Stimulated activated CD8-positive, alpha-beta memory T cell treated with anti-CD3 and anti-CD28 coated beads, Interleukin-12 subunit alpha, Interleukin-12 subunit beta, amount 100 ng/mL, for 24 hours (primary cell): ENCODE measurements around the gene C14orf132.
A peak's percentile ranks its signal among the peaks of the same experiment; 100 is the strongest.

Experiments
- DNase-seq: peaks from one replicate; pipeline ENCODE4 v3.0.0-alpha.2; 2020; ENCODE audit errors: extremely low read depth

Gene C14orf132

DNA sequence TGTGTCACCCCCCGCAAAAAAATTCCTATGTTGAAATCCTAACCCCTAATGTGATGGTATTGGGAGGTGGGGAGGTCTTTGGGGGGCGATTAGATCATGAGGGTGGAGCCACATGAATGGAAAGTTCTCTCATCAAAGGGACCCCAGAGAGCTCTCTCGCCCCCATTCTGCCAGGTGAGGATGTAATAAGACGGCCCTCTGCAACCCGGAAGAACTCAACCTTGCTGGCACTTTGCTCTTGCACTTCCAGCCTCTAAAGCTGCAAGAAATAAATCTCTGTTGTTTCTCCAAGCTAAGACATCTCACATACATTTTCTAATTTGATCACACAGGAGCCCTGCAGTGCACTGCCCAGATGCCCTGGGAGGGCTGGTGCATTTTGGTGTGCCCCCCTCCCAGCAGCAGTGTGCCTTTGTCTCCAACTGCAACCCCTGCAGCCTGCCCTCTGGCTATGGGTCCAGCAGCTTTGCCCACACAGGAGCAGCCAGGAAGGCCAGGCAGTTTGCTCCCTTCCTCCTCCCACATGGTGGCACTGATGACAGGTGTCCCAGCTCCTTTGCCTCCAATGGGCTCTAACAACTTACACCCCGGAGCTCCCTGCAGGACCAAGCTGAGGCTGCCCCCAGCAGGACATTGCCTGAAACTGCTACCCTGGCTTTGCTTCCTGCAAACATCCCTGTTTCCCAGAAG, 59.3 kb downstream of the C14orf132 start:
- no peak for DNase-seq

DNA sequence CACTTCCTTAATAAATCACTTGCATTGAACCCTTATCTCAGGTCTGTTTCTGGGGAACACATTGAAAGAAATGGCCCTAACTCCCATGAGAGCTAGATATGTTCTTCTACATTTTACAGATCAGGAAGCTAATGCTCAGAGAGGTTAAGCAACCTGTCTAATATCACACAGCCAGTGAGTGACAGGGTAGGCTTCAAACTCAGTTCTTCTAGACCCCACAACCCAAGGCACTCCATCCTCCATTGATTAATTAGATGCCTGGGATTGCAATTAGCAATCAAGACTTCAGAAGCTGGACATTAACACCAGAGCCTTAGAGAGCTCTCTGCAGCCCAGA, 59.8 kb downstream of the C14orf132 start:
- DNase-seq: no peak

- DNase-seq: peak; percentile 8
Measured at GRCh38 chr14:96100161-96101064, 61.3 kb downstream of the C14orf132 start.

DNA sequence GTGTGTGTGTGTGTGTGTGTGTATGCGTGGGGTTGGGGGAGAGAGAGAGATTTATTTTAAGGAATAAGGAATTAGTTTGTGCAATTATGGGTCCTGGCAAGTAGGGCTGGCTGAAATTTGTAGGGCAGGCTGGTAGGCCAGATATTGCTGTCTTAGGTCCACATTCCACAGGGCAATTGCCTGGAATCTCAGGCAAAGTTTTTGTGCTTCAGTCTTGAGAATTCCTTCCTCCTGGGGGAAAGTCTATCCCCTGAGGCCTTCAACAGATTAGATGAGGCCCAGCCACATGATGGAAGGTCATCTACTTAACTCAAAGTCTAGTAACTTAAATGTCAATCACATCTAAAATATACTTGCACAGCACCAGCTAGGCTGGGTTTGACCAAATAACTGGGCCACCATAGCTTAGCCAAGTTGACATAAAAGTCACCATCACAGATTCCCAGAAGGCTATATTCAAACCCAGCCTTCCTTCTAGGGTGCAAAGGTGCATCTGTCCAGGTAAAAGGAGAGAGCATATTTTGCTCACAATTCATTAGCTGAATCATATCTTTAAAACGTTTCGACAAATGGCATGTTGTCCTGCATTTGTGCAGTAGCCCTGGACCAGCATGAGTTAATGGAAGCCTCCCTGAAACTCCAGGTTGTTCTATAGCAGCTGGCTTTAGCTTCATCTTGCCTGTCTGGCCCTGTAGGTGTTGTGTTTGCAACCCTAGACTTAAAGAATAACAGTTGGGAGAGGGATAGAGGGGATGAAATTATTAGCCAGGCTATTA, 63.1 kb downstream of the C14orf132 start:
- no peak for DNase-seq

GRCh38 chr14:96103075-96103474, 63.9 kb downstream of the C14orf132 start:
- DNase-seq: no peak

DNA sequence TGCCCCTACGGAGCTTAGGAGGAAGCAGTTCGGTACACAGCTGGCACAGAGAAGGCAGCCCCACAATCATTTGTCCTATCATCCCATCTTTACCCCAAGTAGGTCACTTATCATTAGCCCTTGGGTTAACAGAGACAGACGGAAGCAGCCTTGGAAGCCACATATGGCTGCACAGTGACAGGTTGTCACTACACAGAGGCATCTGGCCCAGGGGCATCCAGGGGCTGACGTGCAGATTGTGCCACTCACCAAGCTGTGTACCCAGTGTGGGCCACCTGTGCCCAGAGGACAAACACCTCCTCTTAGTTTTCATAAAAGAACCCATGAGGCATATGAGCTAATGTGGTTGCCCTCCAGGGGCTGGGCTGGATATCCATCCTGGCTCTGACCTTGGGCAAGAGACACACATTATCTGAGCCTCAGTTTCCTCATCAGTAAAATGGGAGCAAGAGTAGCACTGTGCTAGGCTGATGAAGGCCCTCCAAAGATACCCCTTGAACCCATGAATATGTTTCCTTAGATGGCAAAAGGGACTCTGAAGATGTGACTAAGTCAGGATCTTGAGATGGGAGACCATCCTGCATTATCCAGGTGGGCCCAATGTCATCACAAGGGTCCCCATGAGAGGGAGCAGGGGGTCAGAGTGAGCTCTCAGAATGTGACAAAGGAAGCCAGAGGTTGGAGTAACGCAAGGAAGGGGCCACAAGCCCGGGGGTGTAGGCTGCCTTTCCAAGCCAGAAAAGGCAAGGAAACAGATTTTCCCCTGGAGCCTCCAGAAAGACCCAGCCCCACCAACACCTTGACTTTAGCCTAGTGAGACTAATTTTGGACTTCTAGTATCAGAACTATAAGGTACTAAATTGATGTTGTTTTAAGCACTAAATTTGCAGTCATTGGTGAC, 64.6 kb downstream of the C14orf132 start:
- no peak for DNase-seq

DNA sequence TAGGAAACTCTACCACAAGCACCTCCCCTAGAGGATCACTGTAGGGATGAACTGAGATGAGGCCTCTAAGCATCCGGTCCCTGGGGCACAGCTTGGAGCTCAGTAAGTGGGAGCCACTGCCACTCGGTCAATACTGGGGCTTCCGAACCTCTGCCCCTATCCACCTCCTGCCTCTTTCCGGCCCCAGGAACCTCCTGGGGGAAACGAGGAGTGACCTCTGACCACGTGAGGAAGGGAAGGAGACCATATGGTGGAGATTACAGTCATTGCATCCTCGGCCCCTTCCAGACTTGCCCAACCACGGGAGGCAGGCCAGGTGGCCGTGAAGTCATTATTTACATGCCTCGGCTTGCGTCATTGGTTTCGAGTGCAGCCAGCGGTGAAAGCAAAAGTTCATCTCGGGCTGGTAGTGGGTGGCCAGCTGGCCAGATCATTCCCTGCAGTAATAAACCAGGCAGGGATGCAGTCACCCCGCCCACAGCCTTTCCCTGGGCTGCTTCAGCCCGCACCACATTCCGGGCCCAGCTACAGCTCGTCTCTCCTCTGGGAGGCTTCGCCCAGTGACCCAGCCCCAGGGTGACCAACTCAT, 65.4 kb downstream of the C14orf132 start:
- no peak for DNase-seq

DNA sequence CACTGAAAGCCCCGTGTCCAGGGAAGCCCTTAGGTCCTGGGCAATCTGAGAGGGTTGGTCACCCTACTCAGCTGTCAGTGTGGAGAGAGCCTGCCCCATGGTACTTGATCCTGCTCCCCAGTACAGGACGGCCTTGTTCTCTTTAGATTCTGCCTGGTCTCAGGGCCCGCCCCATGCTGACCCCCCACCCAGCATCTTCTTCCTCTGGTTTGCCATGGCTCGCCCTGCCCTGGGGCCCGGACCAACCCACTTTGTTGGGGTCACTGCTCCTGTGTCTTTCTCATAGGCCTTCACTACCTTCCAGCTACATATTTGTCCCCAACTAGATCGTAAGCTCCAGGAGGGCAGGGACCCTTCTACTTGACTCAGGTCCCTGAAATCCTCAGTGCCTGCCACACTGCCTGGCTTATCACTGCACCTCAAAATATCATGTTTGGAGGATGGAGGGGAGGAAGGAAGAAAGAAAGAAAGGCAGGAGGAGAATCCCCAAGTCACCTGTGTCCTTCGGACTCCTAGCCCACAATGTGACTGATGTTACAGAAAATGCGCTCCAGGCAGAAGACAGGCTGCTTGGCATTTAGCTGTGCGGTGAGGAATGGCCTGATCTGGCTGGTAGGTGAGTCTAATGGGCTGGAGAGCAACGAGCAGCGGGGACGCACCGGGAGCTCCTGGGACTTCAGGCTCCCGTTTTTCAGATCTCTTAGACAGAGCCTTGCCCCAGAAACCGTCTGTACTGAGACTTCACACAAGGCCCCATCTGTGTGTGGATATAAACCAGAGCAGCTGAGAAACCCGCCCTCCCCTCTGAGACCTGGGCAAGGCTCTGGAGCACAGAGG, 66.1 kb downstream of the C14orf132 start:
- no peak for DNase-seq

- DNase-seq: no peak
Measured at GRCh38 chr14:96105926-96106441, 66.8 kb downstream of the C14orf132 start.

- DNase-seq: no peak
Measured at GRCh38 chr14:96106891-96107290, 67.7 kb downstream of the C14orf132 start.

GRCh38 chr14:96108061-96108795, 69.1 kb downstream of the C14orf132 start:
- DNase-seq: no peak

DNA sequence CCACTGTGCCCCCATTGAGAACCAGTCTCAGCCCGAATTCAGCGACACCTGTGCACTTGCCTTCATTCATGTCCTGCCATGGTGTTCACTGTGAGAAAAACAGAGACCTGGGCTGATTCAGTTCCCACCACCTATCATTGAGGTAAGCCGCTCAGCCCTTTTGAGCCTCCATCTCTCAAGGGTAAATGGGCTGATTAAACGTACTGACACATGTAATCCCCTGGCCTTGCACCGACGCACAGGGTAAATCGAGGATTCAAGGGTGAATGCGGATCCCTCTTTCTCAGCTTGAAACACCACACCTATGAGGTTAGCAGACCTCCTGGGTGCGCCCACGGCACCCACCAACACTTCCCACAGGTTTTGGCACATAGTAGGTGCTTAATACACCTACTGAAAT, 69.7 kb downstream of the C14orf132 start:
- DNase-seq: no peak

DNA sequence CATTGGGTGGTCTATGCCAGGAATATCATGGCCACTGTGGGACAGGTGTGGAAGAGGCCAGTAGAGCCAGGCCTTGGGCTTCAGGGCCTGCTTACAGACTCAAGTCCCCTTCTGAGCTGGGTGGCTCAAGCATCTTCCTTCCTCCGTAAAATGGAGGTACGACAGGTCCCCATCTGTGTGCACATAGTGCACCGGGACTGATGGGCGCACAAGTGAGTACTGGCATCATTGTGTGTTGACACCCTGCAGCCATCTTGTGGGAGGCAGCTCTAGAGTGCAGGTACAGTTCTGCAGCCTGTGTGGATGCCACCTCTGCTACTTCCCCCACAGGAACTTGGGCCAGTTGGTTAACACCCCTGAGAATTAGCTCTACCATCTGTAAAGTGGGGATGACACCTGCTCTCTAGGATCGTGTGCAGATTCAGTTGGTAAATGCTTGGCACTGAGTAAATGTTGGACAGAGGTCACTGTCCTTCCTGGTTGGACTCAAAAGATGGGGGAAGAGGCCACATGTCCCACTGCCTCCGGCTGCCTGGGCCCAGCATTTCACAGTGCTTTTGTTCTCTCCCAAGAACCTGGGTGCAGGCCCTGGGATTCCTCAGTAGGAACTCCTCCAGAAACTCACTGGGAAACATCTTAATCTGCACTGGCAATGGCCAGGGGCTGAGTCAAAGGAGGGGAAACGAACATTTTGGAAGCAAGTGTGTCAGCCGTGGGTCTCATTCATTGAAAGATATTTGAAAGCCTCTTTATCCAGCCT, 70.6 kb downstream of the C14orf132 start:
- no peak for DNase-seq

GRCh38 chr14:96112032-96112431, 72.9 kb downstream of the C14orf132 start:
- DNase-seq: no peak

DNA sequence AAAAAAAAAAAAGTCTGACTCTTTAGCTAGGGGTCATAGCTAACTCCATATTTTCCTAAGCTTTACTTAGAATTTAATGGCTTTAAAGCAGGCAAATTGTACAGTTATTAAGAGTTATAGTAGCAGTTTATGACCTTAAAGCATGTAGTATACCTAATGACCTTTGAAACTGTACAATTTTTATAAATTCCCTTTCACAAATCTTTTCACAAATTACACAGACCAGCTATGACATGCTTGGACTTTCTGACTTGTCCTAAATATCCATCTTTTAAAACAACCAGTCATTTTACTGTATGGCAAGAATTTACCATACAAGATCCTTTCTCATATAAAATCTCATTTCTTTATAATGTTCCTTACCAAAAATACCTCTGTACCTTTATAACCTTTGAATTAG, 74.8 kb downstream of the C14orf132 start:
- no peak for DNase-seq

DNA sequence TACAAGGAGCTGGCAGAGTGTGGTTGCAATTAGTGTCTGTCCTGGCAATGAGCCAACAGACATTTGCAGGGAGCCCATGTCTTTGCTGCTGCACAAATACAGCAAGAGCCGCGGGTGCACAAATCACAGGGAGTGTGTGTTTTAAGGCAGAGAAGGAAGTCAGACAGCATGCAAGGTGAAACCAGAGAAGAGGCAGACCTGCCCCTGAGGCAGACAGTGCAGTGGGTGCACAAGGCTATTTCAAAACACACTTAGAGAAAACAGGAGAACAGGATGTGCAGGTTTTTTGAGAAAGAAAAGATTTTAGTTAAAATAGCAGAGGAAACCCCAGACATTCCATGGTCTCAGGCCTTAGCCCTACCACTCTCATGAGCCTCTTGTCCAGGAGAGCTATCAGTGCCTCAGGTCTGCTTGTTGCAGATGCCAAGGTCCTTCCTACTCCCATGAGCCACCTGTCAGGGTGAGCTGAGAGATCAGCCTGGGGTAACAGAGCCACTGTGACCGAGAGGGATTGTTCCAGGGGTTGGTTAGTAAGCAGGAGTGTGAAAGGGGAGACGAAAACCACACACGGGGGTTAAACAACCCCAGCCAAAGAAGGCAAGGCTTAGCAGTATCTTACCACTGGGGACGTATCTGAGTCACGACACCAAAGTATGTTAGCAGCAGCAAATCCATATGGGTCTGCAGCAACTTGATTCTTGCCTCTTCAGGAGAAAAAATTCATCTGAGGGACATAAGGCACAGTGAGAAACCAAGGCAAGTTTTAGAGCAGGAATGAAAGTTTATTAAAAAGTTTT, 78.1 kb downstream of the C14orf132 start:
- DNase-seq: no peak

DNA sequence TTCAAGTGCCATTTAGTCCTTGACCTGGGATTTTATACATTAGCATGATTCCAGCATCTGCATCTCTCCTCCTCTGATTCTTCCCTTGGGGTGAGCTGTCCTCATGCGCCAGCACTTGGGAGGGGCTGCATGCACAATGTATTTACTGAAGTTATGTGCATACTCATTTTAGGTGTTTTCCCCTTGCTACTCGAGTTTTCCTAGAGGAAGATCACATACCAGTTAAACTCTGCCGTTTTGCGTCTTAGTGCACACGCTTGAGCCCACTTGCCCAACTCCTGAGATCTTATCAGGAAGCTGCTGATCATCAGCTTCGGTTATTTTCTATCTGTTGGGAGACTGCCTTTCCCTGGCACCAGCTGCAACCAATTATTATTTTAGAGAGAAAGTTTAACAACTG, 78.8 kb downstream of the C14orf132 start:
- DNase-seq: no peak

DNA sequence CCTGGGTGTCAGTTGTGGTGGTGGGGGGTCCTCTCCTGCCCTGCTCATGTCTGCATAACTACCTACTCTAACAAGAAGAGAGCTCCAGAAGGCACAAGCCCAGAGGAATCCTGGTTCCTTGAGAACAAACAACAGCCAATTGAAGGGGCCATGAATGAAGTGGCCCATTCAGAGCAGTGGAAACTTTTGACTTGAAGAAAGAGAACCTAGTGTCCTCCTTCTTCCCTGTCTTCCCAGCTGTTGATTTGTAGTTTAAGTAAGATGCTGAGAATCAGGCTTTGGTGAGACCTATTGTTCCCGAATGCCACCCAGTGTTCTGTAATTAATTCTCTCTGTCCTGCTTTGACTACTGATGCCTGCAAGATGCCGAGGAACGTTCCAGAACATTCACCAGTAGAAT, 79.2 kb downstream of the C14orf132 start:
- DNase-seq: no peak
